GM19452 (cell line): ENCODE measurements around the gene NXPE4.

Source experiments
- ATAC-seq: cut with Tn5 transposase; IDR thresholded peaks from one replicate; pipeline ENCODE4 v1.9.1; 2021; ENCODE audit not compliant: unreplicated experiment

NXPE4 gene

DNA sequence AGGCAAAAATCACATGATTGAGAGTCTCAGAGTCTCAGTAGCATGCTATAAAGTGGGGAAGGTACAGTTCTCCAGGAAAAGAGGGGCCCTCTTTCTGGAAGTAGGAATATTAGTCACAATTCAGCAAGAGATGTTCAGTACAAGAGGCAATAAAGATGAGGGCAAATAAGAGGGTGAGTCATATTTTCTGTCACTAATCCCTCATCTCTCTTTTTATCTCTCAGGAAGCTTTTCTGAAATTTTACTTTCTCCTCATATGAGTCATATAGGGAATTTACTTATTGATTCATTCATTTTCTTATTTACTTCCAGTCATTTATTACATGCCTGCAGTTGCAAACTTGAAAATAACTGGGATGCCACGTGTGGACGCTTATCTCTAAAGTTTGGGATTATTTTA is 32.5 kb downstream of the NXPE4 start:
- no peak for ATAC-seq

DNA sequence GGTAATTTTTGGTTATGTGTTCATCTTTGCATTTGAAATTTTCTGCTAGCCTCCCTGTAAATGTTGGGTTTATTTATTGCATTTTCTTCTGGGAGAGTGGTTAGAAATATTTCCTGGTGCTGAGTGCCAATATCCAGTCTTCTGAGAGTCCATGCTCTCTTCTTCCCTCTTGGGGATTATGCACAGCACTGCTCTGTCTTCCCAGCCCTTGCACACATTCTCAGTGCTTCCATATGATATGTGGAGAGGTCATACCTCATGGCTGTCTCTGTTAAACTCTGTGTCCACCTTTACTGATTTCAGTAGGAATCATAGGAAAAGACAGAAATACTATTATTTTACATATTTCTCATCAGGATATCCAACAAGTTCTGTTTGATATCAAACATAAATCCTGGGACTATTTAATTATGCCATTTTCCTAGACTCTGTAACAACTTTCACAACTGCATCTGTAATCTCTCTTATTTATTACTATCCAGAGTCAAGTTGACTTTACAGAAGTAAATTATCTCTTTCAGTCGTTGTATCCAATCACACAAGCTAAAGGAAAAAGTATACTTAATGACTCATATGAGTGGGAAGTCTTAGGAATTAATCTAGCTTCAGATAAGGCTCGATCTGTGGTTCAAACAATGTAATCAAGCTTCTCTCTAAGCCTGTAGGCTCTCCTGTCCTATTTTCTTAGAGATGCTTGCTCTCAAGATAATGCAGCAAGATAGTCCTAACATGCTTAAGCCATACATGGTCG is 33.2 kb downstream of the NXPE4 start:
- no peak for ATAC-seq

GRCh38 chr11:114559425-114560310 is 35.9 kb downstream of the NXPE4 start, which contains the start of gene NXPE1:
NXPE1 (minus strand) TSS chr11:114559881; CDS start chr11:114551201, 8,680 bp downstream.
- no peak for ATAC-seq

- no peak for ATAC-seq
These were observed 39.5 kb downstream of the NXPE4 start for GRCh38 chr11:114556135-114556534.

GRCh38 chr11:114553642-114554041 is 41.9 kb downstream of the NXPE4 start:
- ATAC-seq: no peak

DNA sequence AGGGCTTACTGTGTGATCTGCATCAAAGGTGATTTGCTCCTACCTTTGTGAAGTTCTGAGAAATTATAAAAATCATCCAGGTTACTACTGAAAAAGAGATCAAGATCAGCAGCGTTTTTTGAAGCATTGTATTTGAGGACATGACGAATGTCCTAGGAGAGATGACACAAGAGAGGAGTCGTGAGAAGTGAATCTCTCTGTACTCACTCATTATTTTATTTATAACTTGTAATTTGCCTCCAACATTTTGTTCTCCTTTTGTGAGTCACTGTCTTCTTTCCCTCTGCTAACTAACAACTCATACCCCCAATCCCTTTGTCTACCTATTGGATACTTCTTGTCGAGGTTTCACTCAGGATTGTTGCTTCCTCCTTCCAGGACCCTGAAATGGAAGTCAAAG is 44.5 kb downstream of the NXPE4 start:
- ATAC-seq: no peak

- ATAC-seq: no peak
These were observed 69.9 kb downstream of the NXPE4 start for GRCh38 chr11:114525682-114526081.

DNA sequence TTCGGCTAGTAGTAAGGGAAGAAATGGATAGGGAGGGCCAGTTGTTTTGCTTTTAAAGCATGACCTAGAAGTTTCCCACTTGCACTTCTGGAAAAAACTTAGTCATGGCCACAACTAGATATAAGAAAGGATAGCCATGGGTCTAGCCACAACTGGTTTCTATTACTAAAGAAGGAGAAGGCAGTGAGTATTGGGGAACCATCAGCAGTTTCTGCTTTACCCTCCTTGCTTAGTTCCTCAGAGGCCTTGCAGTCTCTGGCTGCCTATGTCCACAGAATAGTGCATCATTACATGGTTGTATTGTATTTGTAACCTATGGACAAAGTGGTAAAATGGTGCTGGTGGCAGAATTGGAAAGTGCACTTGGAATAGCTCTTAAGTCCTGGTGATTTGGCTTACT is 71.5 kb downstream of the NXPE4 start:
- ATAC-seq: no peak

GRCh38 chr11:114522818-114523217 is 72.8 kb downstream of the NXPE4 start:
- no peak for ATAC-seq
